K562 (cell line): ENCODE measurements around the gene ARMH3. TPM values are rescaled to one million over a fixed set of nuclear protein-coding genes. Genes with fewer than 3 reads are reported as not detected.
A peak's percentile ranks its signal among the peaks of the same experiment; 100 is the strongest.

Experiments used
- ATAC-seq: fragments of 200-7000 bp; cut with Tn5 transposase; 3 replicates; pipeline ENCODE4 v1.9.1; 2020; ENCODE audit warnings: moderate library complexity
- BruUV-seq: library from RNA; stranded (reverse); fragments of 400-500 nt; replicated peaks from 2 replicates; lab custom pipeline; 2021; lab: Mats Ljungman, UMichigan
- CTCF ChIA-PET: fragments of 300-600 bp; formaldehyde crosslinking; extraction: SDS; loops from one replicate; lab custom pipeline; 2021; ENCODE audit warnings: low intra/inter-chr PET ratio; lab: Yijun Ruan, JAX
- POLR2A ChIA-PET: fragments of 300-600, 350-650 bp; sonication (Branson Sonifier 250); formaldehyde crosslinking; extraction: SDS; loops from one replicate; lab custom pipeline; 2021; ENCODE audit warnings: antibody characterized with exemption, inconsistent platforms; lab: Yijun Ruan, JAX
- DNase-seq, 4 experiments: peaks; one replicate each; pipeline versions ENCODE4 v3.0.0 to v3.0.0-alpha.2; 2011 to 2018; ENCODE audit warnings: low spot score in 3 of 4, mixed read lengths in 3 of 4; ENCODE audit errors: extremely low read depth in 1 of 4
- FAIRE-seq: peaks from 2 replicates; lab custom pipeline; 2011; peaks lifted over from hg19 to GRCh38; lab: Jason Lieb, UNC
- H2AFZ ChIP-seq: 2 replicates; pipeline ENCODE4 v1.6.0; 2011; ENCODE audit warnings: low read depth, low read length, control low read depth, inconsistent platforms
- H3K27ac ChIP-seq: fragments of 200-600 bp; 3 replicates; pipeline ENCODE4 v1.8.0; 2011; ENCODE audit warnings: low read depth, mild to moderate bottlenecking, control low read depth, inconsistent platforms, low read length, moderate library complexity, mixed read lengths; ENCODE audit errors: extremely low read depth
- H3K27me3 ChIP-seq, 2 experiments: fragments of 300-600 bp in 1 of 2; 2 replicates in 1 of 2; 3 replicates in 1 of 2; pipeline versions ENCODE4 v1.6.0 to v1.8.0; 2011; ENCODE audit warnings: inconsistent platforms in 2 of 2, low read length in 2 of 2, mild to moderate bottlenecking in 1 of 2, mixed read lengths in 1 of 2, moderate library complexity in 1 of 2; ENCODE audit not compliant: control insufficient read depth in 2 of 2, insufficient read depth in 2 of 2
- H3K36me3 ChIP-seq: fragments of 300-600 bp; 3 replicates; pipeline ENCODE4 v1.8.0; 2011; ENCODE audit warnings: mild to moderate bottlenecking, low read length, inconsistent platforms; ENCODE audit not compliant: control insufficient read depth, insufficient read depth
- H3K4me1 ChIP-seq, 2 experiments: fragments of 200-600 bp in 1 of 2; replicated peaks in 1 of 2; 2 replicates in 1 of 2; 3 replicates in 1 of 2; pipeline versions ENCODE4 v1.5.1 to v1.8.0; 2011; ENCODE audit warnings: inconsistent platforms in 2 of 2, low read length in 2 of 2, mild to moderate bottlenecking in 1 of 2, mixed read lengths in 1 of 2, moderate library complexity in 1 of 2; ENCODE audit not compliant: control insufficient read depth in 2 of 2, insufficient read depth in 2 of 2
- H3K4me2 ChIP-seq: 2 replicates; pipeline ENCODE4 v1.6.1; 2011; ENCODE audit warnings: low read length, control low read depth, inconsistent platforms, mixed read lengths; ENCODE audit not compliant: insufficient read depth
- H3K4me3 ChIP-seq: fragments of 200-600 bp; sonication (generic), shearing (Covaris generic); 2 replicates; pipeline ENCODE4 v1.5.1; 2016; ENCODE audit warnings: control low read depth, inconsistent platforms
- H3K79me2 ChIP-seq: fragments of 200-600 bp; 3 replicates; pipeline ENCODE4 v1.8.0; 2011; ENCODE audit warnings: low read length, inconsistent platforms; ENCODE audit not compliant: control insufficient read depth, insufficient read depth
- H3K9ac ChIP-seq, 2 experiments: 2 replicates each; pipeline versions ENCODE4 v1.6.0 to v1.6.1; 2011; ENCODE audit warnings: low read depth in 2 of 2, low read length in 2 of 2, control low read depth in 1 of 2, inconsistent platforms in 1 of 2, mild to moderate bottlenecking in 1 of 2, mixed read lengths in 1 of 2; ENCODE audit not compliant: insufficient read depth in 1 of 2
- H3K9me1 ChIP-seq: one replicate; pipeline ENCODE4 v1.6.0; 2011; ENCODE audit warnings: inconsistent platforms, mild to moderate bottlenecking, low read length, moderate library complexity; ENCODE audit not compliant: control insufficient read depth, insufficient read depth
- H3K9me3 ChIP-seq: replicated peaks from 2 replicates; pipeline ENCODE4 v1.5.1; 2011; ENCODE audit warnings: low read depth, low read length, inconsistent platforms; ENCODE audit not compliant: control insufficient read depth, insufficient read depth
- H4K20me1 ChIP-seq: replicated peaks from 2 replicates; pipeline ENCODE4 v1.6.1; 2011; ENCODE audit warnings: low read length, inconsistent platforms, mixed read lengths; ENCODE audit not compliant: control insufficient read depth, insufficient read depth
- MCM3 ChIP-seq: fragments of 450-650 bp; IDR thresholded peaks from 2 replicates; pipeline ENCODE4 v1.6.1; 2016
- OTX1 ChIP-seq: fragments of 450-650 bp; formaldehyde crosslinking; IDR thresholded peaks from 2 replicates; pipeline ENCODE4 v1.4.0; 2022; ENCODE audit warnings: mild to moderate bottlenecking
- RAD51 ChIP-seq: fragments of 450-650 bp; IDR thresholded peaks from 2 replicates; pipeline ENCODE4 v1.7.1; 2016; ENCODE audit warnings: low read depth, mild to moderate bottlenecking, borderline replicate concordance
- SIX5 ChIP-seq, 2 experiments: IDR thresholded peaks; 2 replicates each; pipeline ENCODE4 v1.6.1; 2011; ENCODE audit warnings: low read length in 2 of 2, borderline replicate concordance in 1 of 2, low read depth in 1 of 2, mild to moderate bottlenecking in 1 of 2, moderate library complexity in 1 of 2; ENCODE audit not compliant: insufficient read depth in 1 of 2
- ZFP36 ChIP-seq: fragments of 150-350 bp; IDR thresholded peaks from 2 replicates; pipeline ENCODE4 v1.6.1; 2018; ENCODE audit warnings: low read length, low read depth; ENCODE audit not compliant: partially characterized antibody
- ZNF586 ChIP-seq: fragments of 450-650 bp; formaldehyde crosslinking; conservative IDR thresholded peaks from 2 replicates; pipeline ENCODE4 v1.4.0; 2020; ENCODE audit warnings: mild to moderate bottlenecking, moderate library complexity
- WGBS: fragments of 100-300 bp; shearing (Covaris generic); methylation state at CpG from one replicate; pipeline ENCODE4 v1.1.6; 2016; ENCODE audit warnings: low coverage, mixed read lengths; ENCODE audit not compliant: insufficient coverage; ENCODE audit errors: missing lambda C conversion rate; 5-methylcytosine and 5-hydroxymethylcytosine counted together
- in situ Hi-C: fragments of 300-500 bp; cut with MboI; formaldehyde crosslinking; loops from 4 replicates; pipeline ENCODE4 v1.15.0; 2018; ENCODE audit warnings: inconsistent platforms, mixed read lengths
- intact Hi-C: fragments of 100-400 bp; cut with micrococcal nuclease; formaldehyde crosslinking; loops from 2 replicates; pipeline ENCODE4 v1.14.2; 2022
- polyA plus RNA-seq, 8 experiments: library from polyadenylated mRNA; depleted of rRNA in 4 of 8; stranded (reverse) in 5 of 8; unstranded in 3 of 8; fragments of >200 nt; fragmentation: Nextera tagmentation in 2 of 8; fragmentation: Illumina TruSeq in 1 of 8; extraction: Ambion mirVana in 2 of 8; extraction: Trizol in 1 of 8; gene quantifications; 2 replicates each; pipeline versions ENCODE4 v1.2.1 to v1.2.3, GENCODE V29; 2011 to 2014; ENCODE audit warnings: inconsistent platforms in 1 of 8, missing spikeins in 1 of 8
- total RNA-seq, 7 experiments: library from RNA; depleted of rRNA in 6 of 7; stranded (reverse); fragments of >200 nt in 6 of 7; fragmentation: Illumina TruSeq in 2 of 7; extraction: Trizol in 2 of 7; gene quantifications; 2 replicates each; pipeline versions ENCODE4 v1.2.1 to v1.2.3, GENCODE V29; 2011 to 2021; ENCODE audit warnings: low replicate concordance in 1 of 7
- TF ChIP-seq, protein P1 (sequence below): fragments of 450-650 bp; formaldehyde crosslinking; IDR thresholded peaks from 2 replicates; pipeline ENCODE4 v1.4.0; 2020; ENCODE audit warnings: mild to moderate bottlenecking, moderate library complexity
- TF ChIP-seq, protein P2 (sequence below): fragments of 250-450 bp; sonication (Bioruptor Pico); IDR thresholded peaks from 2 replicates; pipeline ENCODE4 v1.5.0; 2021
- TF ChIP-seq, protein P3 (sequence below): fragments of 200-800 bp; sonication (Bioruptor generic); IDR thresholded peaks from 2 replicates; pipeline ENCODE4 v1.6.1; 2017; ENCODE audit warnings: missing genetic modification characterization, missing compliant biosample characterization

The ARMH3 gene
- total and polyA plus RNA-seq, 9 of the 15 experiments (the other 6 are each of a cell fraction or from before 2014, with no cell fraction given) = 0.29 to 0.73 TPM; not detected in 7

DNA sequence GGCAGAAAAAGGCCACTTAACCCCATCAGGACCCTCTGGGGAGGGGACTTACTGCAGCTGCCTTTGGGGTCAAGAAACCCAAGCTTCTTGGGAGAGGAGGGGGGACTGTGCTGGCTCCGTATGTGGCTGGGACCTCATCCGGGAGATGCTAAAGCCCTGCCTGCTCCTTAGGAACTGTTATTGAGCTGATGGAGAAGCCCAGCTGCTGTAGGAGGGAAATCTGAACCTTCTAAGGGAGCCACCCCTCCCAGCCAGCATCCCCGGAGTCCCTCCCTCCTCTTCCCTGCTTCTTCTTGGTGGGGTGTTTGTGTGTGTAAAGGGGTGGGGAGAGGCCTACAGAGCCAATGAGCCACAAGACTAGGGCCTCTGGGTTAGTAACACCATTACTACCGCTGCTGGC, 220.6 kb downstream of the ARMH3 start (continued):
- TF ChIP-seq RAD51 (no peak), MCM3 (no peak), ZNF586 (CRISPR knock-in tag) (no peak), OTX1 (CRISPR knock-in tag) (no peak)

DNA sequence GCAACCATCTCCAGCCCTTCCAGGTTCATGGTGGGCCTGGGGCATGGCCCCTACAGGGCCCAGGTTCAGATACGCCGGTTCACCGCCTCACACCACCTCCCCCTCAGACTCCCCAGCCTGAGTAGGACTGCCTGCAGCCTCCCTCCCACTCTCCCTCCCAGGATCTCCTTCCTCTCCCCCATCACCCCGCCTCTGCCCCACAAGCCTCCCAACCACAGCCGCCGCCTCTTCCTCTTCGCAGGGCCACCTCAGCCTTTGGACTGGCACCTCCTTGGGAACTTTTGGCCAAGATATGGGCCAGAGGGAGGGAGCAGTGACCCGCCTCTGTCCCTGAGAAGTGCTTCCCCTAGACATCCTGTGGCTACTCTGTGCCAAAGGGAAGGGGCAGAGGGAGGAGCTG, 221.6 kb downstream of the ARMH3 start:
- Histone ChIP-seq H3K4me2 (no peak overlapping the region), H3K9me1 (peaks cover 6% of the 10 kb centered on the region), H3K4me3 (no peak overlapping the region), H3K9ac (peak overlapping the region in 1 of 2 experiments; percentile 84; a peak in 2 of 4 replicates), H2AFZ (no peak overlapping the region), H3K4me1 (peaks cover 28 to 35% of the 10 kb centered on the region in 2 experiments), H3K9me3 (no peaks in the 10 kb centered on the region), H3K36me3 (peaks cover 2% of the 10 kb centered on the region; the same call in 1 of the 3 replicates), H4K20me1 (0 out of 2 replicates have a peak, but pooled peaks cover 12% of the 10 kb centered on the region), H3K27ac (no peak overlapping the region), H3K27me3 (no peaks in the 10 kb centered on the region), H3K79me2 (peaks cover 5% of the 10 kb centered on the region; the same call in 2 of the 3 replicates)
- BruUV-seq = no TSS peak
- ChIA-PET CTCF (no interaction called here), POLR2A (no interaction called here)
- intact Hi-C loops = no loop called here
- DNase-seq (peak; percentile 17 to 33 (median 22)), ATAC-seq (no peak), FAIRE-seq (no peak)
- 25% methylated on average over 5 of the region's 8 CpGs for WGBS
- in situ Hi-C loops = loop anchor here (25.0 kb wide), 4 partner anchors 528 to 778 kb away; partner anchors contain the start of genes ACTR1A, CUEDC2 and SUFU
- TF ChIP-seq, protein P1, sequence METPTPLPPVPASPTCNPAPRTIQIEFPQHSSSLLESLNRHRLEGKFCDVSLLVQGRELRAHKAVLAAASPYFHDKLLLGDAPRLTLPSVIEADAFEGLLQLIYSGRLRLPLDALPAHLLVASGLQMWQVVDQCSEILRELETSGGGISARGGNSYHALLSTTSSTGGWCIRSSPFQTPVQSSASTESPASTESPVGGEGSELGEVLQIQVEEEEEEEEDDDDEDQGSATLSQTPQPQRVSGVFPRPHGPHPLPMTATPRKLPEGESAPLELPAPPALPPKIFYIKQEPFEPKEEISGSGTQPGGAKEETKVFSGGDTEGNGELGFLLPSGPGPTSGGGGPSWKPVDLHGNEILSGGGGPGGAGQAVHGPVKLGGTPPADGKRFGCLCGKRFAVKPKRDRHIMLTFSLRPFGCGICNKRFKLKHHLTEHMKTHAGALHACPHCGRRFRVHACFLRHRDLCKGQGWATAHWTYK (CRISPR knock-in tag) = no peak
- TF ChIP-seq SIX5 (IDR thresholded peaks at IDR 0.05; ENCODE audit: borderline replicate concordance in 1 of 2, insufficient read depth in 1 of 2, low read depth in 1 of 2, low read length in 2 of 2) = no peak
- no peak for TF ChIP-seq ZFP36
- TF ChIP-seq, protein P2, sequence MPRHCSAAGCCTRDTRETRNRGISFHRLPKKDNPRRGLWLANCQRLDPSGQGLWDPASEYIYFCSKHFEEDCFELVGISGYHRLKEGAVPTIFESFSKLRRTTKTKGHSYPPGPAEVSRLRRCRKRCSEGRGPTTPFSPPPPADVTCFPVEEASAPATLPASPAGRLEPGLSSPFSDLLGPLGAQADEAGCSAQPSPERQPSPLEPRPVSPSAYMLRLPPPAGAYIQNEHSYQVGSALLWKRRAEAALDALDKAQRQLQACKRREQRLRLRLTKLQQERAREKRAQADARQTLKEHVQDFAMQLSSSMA (CRISPR knock-in tag) = no peak
- TF ChIP-seq, protein P3, sequence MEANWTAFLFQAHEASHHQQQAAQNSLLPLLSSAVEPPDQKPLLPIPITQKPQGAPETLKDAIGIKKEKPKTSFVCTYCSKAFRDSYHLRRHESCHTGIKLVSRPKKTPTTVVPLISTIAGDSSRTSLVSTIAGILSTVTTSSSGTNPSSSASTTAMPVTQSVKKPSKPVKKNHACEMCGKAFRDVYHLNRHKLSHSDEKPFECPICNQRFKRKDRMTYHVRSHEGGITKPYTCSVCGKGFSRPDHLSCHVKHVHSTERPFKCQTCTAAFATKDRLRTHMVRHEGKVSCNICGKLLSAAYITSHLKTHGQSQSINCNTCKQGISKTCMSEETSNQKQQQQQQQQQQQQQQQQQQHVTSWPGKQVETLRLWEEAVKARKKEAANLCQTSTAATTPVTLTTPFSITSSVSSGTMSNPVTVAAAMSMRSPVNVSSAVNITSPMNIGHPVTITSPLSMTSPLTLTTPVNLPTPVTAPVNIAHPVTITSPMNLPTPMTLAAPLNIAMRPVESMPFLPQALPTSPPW (CRISPR knock-in tag) = peak; percentile 56; the same call in 1 of the 2 replicates
